ENCODE measurements around the gene RAD21L1.

RAD21L1 gene

GRCh38 chr20:1274485-1275311 lies 48.9 kb downstream of the RAD21L1 start:
- DNase-seq, result no peak

- DNase-seq, result no peak
Measured at GRCh38 chr20:1275919-1276318, 50.1 kb downstream of the RAD21L1 start.

- no peak for DNase-seq
Measured at GRCh38 chr20:1277529-1278322, 51.9 kb downstream of the RAD21L1 start.

GRCh38 chr20:1278993-1279392 lies 53.1 kb downstream of the RAD21L1 start:
- DNase-seq, result no peak

- DNase-seq, result no peak
Measured at GRCh38 chr20:1280195-1281102, 54.6 kb downstream of the RAD21L1 start.

GRCh38 chr20:1281279-1282057 lies 55.6 kb downstream of the RAD21L1 start:
- DNase-seq, result no peak

- DNase-seq, result no peak
Measured at GRCh38 chr20:1282966-1283365, 57.1 kb downstream of the RAD21L1 start.

- DNase-seq, result no peak
Measured at GRCh38 chr20:1283522-1284510, 58.0 kb downstream of the RAD21L1 start.

- DNase-seq, result no peak
Measured at GRCh38 chr20:1286267-1287024, 60.6 kb downstream of the RAD21L1 start.

- DNase-seq, result no peak
Measured at GRCh38 chr20:1287306-1287705, 61.5 kb downstream of the RAD21L1 start.

- DNase-seq, result no peak
Measured at GRCh38 chr20:1287787-1288569, 62.1 kb downstream of the RAD21L1 start.

- no peak for DNase-seq
Measured at GRCh38 chr20:1291191-1291741, 65.4 kb downstream of the RAD21L1 start.

GRCh38 chr20:1292620-1293019 lies 66.8 kb downstream of the RAD21L1 start:
- DNase-seq, result no peak

- no peak for DNase-seq
Measured at GRCh38 chr20:1293641-1294379, 68.0 kb downstream of the RAD21L1 start.

- no peak for DNase-seq
Measured at GRCh38 chr20:1294497-1294896, 68.7 kb downstream of the RAD21L1 start.

GRCh38 chr20:1295276-1295930 lies 69.6 kb downstream of the RAD21L1 start:
- no peak for DNase-seq

GRCh38 chr20:1296117-1296610 lies 70.3 kb downstream of the RAD21L1 start:
- no peak for DNase-seq

Data from hematopoietic multipotent progenitor cell treated with erythropoietin and hydrocortisone succinate and interleukin-3 and kit ligand, for 4 days (in vitro differentiated cells).